ENCODE results near the gene STK31. TPM values are rescaled to one million over a fixed set of nuclear protein-coding genes. Genes with fewer than 3 reads are reported as not detected.
"Not testable (repeated sequence)": the region's sequence is repeated elsewhere in the genome, so short reads cannot be mapped to it uniquely, and the experiment has no call there.

STK31 gene
- total RNA-seq, 2 donors from 2014 or later = 0.33 TPM; not detected in 1

- TF ChIP-seq CTCF (IDR thresholded peaks at IDR 0.05) = no peak
- Histone ChIP-seq H3K9me3 (no peaks in the 10 kb centered on the region), H3K27ac (no peak overlapping the region), H3K27me3 (no peaks in the 10 kb centered on the region), H3K4me3 (no peak overlapping the region), H3K4me1 (no peaks in the 10 kb centered on the region), H3K36me3 (no peaks in the 10 kb centered on the region)
- DNase-seq (ENCODE audit: low spot score) = no peak
Measured at GRCh38 chr7:23715099-23715498, 5.1 kb downstream of the STK31 start.

- Histone ChIP-seq H3K36me3 (no peaks in the 10 kb centered on the region), H3K27ac (no peak overlapping the region), H3K27me3 (no peaks in the 10 kb centered on the region), H3K9me3 (no peaks in the 10 kb centered on the region), H3K4me3 (no peak overlapping the region), H3K4me1 (no peaks in the 10 kb centered on the region)
- no peak for TF ChIP-seq CTCF (IDR thresholded peaks at IDR 0.05)
- no peak for DNase-seq (ENCODE audit: low spot score)
Measured at GRCh38 chr7:23717788-23718187, 7.8 kb downstream of the STK31 start.

GRCh38 chr7:23721456-23721855 is 11.4 kb downstream of the STK31 start:
- Histone ChIP-seq H3K9me3 (no peaks in the 10 kb centered on the region), H3K36me3 (no peaks in the 10 kb centered on the region), H3K4me1 (no peaks in the 10 kb centered on the region), H3K27ac (no peak overlapping the region), H3K4me3 (no peak overlapping the region), H3K27me3 (no peaks in the 10 kb centered on the region)
- no peak for DNase-seq (ENCODE audit: low spot score)
- no peak for TF ChIP-seq CTCF (IDR thresholded peaks at IDR 0.05)

GRCh38 chr7:23722587-23723216 is 12.7 kb downstream of the STK31 start:
- not testable (repeated sequence) for H3K36me3 ChIP-seq; DNase-seq (ENCODE audit: low spot score); H3K4me1 ChIP-seq; H3K27me3 ChIP-seq; H3K9me3 ChIP-seq; H3K4me3 ChIP-seq; H3K27ac ChIP-seq

GRCh38 chr7:23724113-23724512 is 14.1 kb downstream of the STK31 start:
- not testable (repeated sequence) for H3K4me1 ChIP-seq; H3K27me3 ChIP-seq; H3K27ac ChIP-seq; H3K4me3 ChIP-seq; H3K36me3 ChIP-seq; DNase-seq (ENCODE audit: low spot score); H3K9me3 ChIP-seq

- DNase-seq (ENCODE audit: low spot score) = no peak
- Histone ChIP-seq H3K4me1 (no peaks in the 10 kb centered on the region), H3K9me3 (peaks cover 4 to 23% of the 10 kb centered on the region in 2 donors), H3K4me3 (no peak overlapping the region), H3K27ac (no peak overlapping the region), H3K27me3 (no peaks in the 10 kb centered on the region), H3K36me3 (no peaks in the 10 kb centered on the region)
- TF ChIP-seq CTCF (IDR thresholded peaks at IDR 0.05) = no peak
Measured at GRCh38 chr7:23742051-23742450, 32.0 kb downstream of the STK31 start.

GRCh38 chr7:23743226-23743625 is 33.2 kb downstream of the STK31 start:
- peaks cover 4 to 23% of the 10 kb centered on the region in 2 donors for H3K9me3 ChIP-seq
- no peak overlapping the region for H3K27ac ChIP-seq
- TF ChIP-seq CTCF (IDR thresholded peaks at IDR 0.05) = no peak
- DNase-seq (ENCODE audit: low spot score) = no peak
- H3K36me3 ChIP-seq = no peaks in the 10 kb centered on the region
- no peak overlapping the region for H3K4me3 ChIP-seq
- no peaks in the 10 kb centered on the region for H3K27me3 ChIP-seq
- H3K4me1 ChIP-seq = no peaks in the 10 kb centered on the region
